Endothelial cell (in vitro differentiated cells): ENCODE data around the gene RPL7A. TPM values are rescaled to one million over a fixed set of nuclear protein-coding genes. Genes with fewer than 3 reads are reported as not detected.

Source experiments
- DNase-seq: peaks from one replicate; pipeline ENCODE4 v3.0.0; 2021; ENCODE audit warnings: low spot score
- H3K27ac Mint-ChIP-seq: one replicate; pipeline ENCODE4 v1.8.0; 2021; ENCODE audit warnings: mixed read lengths, inconsistent platforms; ENCODE audit not compliant: unreplicated experiment
- H3K27me3 Mint-ChIP-seq: one replicate; pipeline ENCODE4 v1.8.0; 2021; ENCODE audit warnings: mild to moderate bottlenecking, moderate library complexity, mixed read lengths, inconsistent platforms; ENCODE audit not compliant: unreplicated experiment
- H3K36me3 Mint-ChIP-seq: one replicate; pipeline ENCODE4 v1.8.0; 2021; ENCODE audit warnings: mild to moderate bottlenecking, low read depth, mixed read lengths, inconsistent platforms; ENCODE audit not compliant: unreplicated experiment
- H3K4me1 Mint-ChIP-seq: one replicate; pipeline ENCODE4 v1.8.0; 2021; ENCODE audit warnings: mild to moderate bottlenecking, mixed read lengths, inconsistent platforms; ENCODE audit not compliant: unreplicated experiment
- H3K4me3 Mint-ChIP-seq: one replicate; pipeline ENCODE4 v1.8.0; 2021; ENCODE audit warnings: mild to moderate bottlenecking, mixed read lengths, inconsistent platforms; ENCODE audit not compliant: unreplicated experiment
- H3K9me3 Mint-ChIP-seq: one replicate; pipeline ENCODE4 v1.8.0; 2021; ENCODE audit warnings: mixed read lengths, inconsistent platforms; ENCODE audit not compliant: unreplicated experiment
- CTCF ChIP-seq: fragments of 200-600 bp; sonication (generic); IDR thresholded peaks from one replicate; pipeline ENCODE4 v1.5.0; 2021; ENCODE audit warnings: antibody characterized with exemption; ENCODE audit not compliant: unreplicated experiment
- total RNA-seq: library from RNA; stranded (reverse); fragmentation: NEBNext Ultra II Directional; extraction: Animal tissue kit (Norgen Biotek cat#: 25700); gene quantifications from one replicate; pipeline ENCODE4 v1.2.1, GENCODE V29; 2021; ENCODE audit not compliant: unreplicated experiment

The RPL7A gene
- total RNA-seq, 1 donor from 2014 or later: 2,006 TPM

- Mint-ChIP-seq H3K27me3 (peaks cover 5% of the 10 kb centered on the region), H3K36me3 (peaks cover 35% of the 10 kb centered on the region), H3K4me3 (peak overlapping the region; percentile 87), H3K4me1 (peaks cover 6% of the 10 kb centered on the region), H3K9me3 (no peaks in the 10 kb centered on the region), H3K27ac (no peak overlapping the region)
- DNase-seq: no peak
- no peak for TF ChIP-seq CTCF
Measured at GRCh38 chr9:133357656-133358055, 9.6 kb downstream of the RPL7A start.

GRCh38 chr9:133359399-133360175 is 11.6 kb downstream of the RPL7A start:
- Mint-ChIP-seq H3K27me3 (peaks cover 5% of the 10 kb centered on the region), H3K4me1 (peaks cover 6% of the 10 kb centered on the region), H3K4me3 (no peak overlapping the region), H3K27ac (no peak overlapping the region), H3K9me3 (no peaks in the 10 kb centered on the region), H3K36me3 (peaks cover 42% of the 10 kb centered on the region)
- peak; percentile 35 for DNase-seq
- no peak for TF ChIP-seq CTCF

- no peak for DNase-seq
- no peak overlapping the region for H3K27ac Mint-ChIP-seq
- TF ChIP-seq CTCF: no peak
Measured at GRCh38 chr9:133360400-133361393, 12.7 kb downstream of the RPL7A start.

GRCh38 chr9:133361507-133362092 is 13.6 kb downstream of the RPL7A start:
- H3K9me3 Mint-ChIP-seq: no peaks in the 10 kb centered on the region
- no peak for TF ChIP-seq CTCF
- H3K4me3 Mint-ChIP-seq: peak overlapping the region; percentile 31
- H3K4me1 Mint-ChIP-seq: peaks cover 6% of the 10 kb centered on the region
- no peak for DNase-seq
- H3K36me3 Mint-ChIP-seq: peaks cover 48% of the 10 kb centered on the region
- H3K27ac Mint-ChIP-seq: peak overlapping the region; percentile 45
- peaks cover 5% of the 10 kb centered on the region for H3K27me3 Mint-ChIP-seq

More at GRCh38 chr9:133360400-133361393, 12.7 kb downstream of the RPL7A start:
- Mint-ChIP-seq H3K27me3 (peaks cover 5% of the 10 kb centered on the region), H3K36me3 (peaks cover 44% of the 10 kb centered on the region), H3K4me1 (peaks cover 6% of the 10 kb centered on the region), H3K4me3 (peak overlapping the region; percentile 19), H3K9me3 (no peaks in the 10 kb centered on the region)
